Right renal cortex interstitium (tissue), 3 donors: ENCODE results near the gene MYRIP. TPM values are rescaled to one million over a fixed set of nuclear protein-coding genes. Genes with fewer than 3 reads are reported as not detected.

Experiments
- DNase-seq, 3 donors: peaks; one replicate each; pipeline ENCODE4 v3.0.0-alpha.2; 2013; ENCODE audit warnings: low read depth in 3 of 3, low spot score in 2 of 3
- polyA plus RNA-seq, 3 donors: library from polyadenylated mRNA; unstranded; fragments of 120-200 nt; gene quantifications; one replicate each; pipeline ENCODE4 v1.2.1, GENCODE V29; 2013; ENCODE audit not compliant: insufficient read length in 3 of 3

Gene MYRIP
- polyA plus RNA-seq, 3 donors = 1.7 to 2.5 (median 2.1) TPM

DNA sequence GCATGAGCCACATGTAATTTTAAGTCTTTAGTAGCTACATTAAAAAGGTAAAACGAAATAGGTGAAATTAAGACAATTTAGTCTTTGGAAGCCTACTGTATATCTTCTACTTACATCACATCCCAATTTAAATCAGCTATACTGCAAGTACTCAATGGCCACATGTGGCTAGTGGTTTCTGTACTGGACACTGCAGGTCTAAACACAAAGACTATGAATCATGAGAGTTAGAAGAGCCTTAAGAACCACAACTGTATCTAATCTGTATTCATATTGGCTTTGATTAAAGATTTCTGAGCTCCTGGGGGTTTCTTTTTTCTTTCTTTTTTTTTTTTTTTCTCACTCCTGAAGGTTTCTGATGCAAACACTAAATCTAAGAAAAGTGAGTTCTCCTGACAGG is 497.8 kb downstream of the MYRIP start:
- DNase-seq = no peak

DNA sequence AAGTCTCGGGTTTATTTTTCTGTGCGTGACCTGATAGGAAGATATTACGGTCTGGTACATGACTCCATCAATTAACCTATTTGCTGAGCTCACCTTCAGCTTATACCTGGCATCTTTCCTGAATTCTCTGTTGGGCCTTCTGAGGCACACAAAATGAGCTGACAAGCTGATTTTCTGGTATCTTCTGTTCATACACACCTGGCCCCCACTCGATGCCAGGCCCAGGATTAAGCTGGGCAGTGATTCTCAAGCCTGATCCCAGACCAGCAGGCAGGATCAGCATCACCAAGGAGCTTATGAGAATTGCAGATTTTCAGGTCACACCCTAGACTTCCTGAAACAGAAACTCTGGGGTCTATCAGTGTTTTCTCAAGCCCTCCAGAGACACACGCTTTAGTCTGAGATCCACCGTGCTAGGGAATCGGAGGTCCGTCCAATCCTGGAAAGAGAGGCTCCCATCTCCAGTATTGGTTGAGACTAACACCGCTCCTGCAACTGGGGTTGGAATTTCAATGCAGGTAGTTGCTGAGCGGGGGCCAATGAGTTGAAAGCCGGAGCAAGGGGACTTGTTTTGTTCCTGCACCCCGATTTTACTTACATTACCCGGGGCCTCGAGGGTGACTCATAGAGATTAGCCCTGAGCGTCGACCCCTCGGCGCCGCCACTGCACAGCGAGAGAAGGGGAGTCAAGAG is 499.5 kb downstream of the MYRIP start:
- no peak for DNase-seq

DNA sequence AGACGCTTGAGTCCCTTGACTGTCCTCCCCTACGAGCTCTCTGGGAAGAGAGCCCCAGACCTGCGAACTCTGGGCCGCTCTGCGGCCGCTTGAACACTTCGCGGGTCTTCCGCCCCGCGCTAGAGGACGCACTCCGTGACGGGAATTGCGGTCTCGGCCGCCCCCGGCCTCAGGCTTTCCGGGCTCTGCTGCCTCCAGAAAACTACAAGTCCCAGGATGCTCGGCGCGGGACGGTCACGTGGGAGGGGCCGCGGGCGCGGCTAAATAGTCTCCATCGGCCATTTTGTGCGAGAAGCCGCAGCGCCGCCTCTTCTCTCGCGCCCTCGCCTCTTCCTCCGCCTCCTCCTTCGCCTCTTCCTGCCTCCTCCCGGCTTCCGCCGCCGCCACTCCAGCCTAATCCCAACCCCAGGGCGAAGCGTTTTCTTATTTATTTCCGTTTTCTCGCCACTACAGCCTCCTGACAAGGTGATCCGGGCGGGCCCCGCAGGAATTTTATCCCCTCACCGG is 500.1 kb downstream of the MYRIP start, which contains the start of gene EIF1B:
TSS of gene EIF1B (plus strand) at position 290 of the 507 bp plus-strand sequence. CDS start 235 bp downstream, outside the sequence.
- peak; percentile 94 to 97 (median 96) for DNase-seq
